ENCODE results near the gene ADGRG7.
"Not testable (repeated sequence)": the region's sequence is repeated elsewhere in the genome, so short reads cannot be mapped to it uniquely, and the experiment has no call there.

The ADGRG7 gene

GRCh38 chr3:100609305-100609704 lies at the start of gene ADGRG7:
Gene ADGRG7, plus strand, starts transcription at chr3:100609601. Its CDS starts 256 bp downstream, at chr3:100609857.
- no peak for TF ChIP-seq POLR2A (IDR thresholded peaks at IDR 0.05; ENCODE audit: low read length)
- no peak for TF ChIP-seq GATA1 (IDR thresholded peaks at IDR 0.05; ENCODE audit: low read depth, low read length)
- DNase-seq: no peak

GRCh38 chr3:100560426-100560825 lies 49.0 kb upstream of the ADGRG7 start:
- TF ChIP-seq GATA1 (IDR thresholded peaks at IDR 0.05; ENCODE audit: low read depth, low read length) (no peak), POLR2A (IDR thresholded peaks at IDR 0.05; ENCODE audit: low read length) (no peak)
- no peak for DNase-seq

GRCh38 chr3:100561459-100562158 lies 47.8 kb upstream of the ADGRG7 start:
- DNase-seq: no peak
- TF ChIP-seq GATA1 (IDR thresholded peaks at IDR 0.05; ENCODE audit: low read depth, low read length) (no peak), POLR2A (IDR thresholded peaks at IDR 0.05; ENCODE audit: low read length) (no peak)

GRCh38 chr3:100562224-100562857 lies 47.1 kb upstream of the ADGRG7 start:
- TF ChIP-seq GATA1 (IDR thresholded peaks at IDR 0.05; ENCODE audit: low read depth, low read length) (no peak), POLR2A (IDR thresholded peaks at IDR 0.05; ENCODE audit: low read length) (no peak)

GRCh38 chr3:100563228-100563627 lies 46.2 kb upstream of the ADGRG7 start:
- TF ChIP-seq POLR2A (IDR thresholded peaks at IDR 0.05; ENCODE audit: low read length) (no peak), GATA1 (IDR thresholded peaks at IDR 0.05; ENCODE audit: low read depth, low read length) (no peak)
- DNase-seq: no peak

More at GRCh38 chr3:100562224-100562857, 47.1 kb upstream of the ADGRG7 start:
- no peak for DNase-seq

GRCh38 chr3:100563652-100564211 lies 45.7 kb upstream of the ADGRG7 start:
- TF ChIP-seq GATA1 (IDR thresholded peaks at IDR 0.05; ENCODE audit: low read depth, low read length) (no peak), POLR2A (IDR thresholded peaks at IDR 0.05; ENCODE audit: low read length) (no peak)
- no peak for DNase-seq

- DNase-seq: no peak
- TF ChIP-seq POLR2A (IDR thresholded peaks at IDR 0.05; ENCODE audit: low read length) (no peak), GATA1 (IDR thresholded peaks at IDR 0.05; ENCODE audit: low read depth, low read length) (no peak)
Measured at GRCh38 chr3:100570811-100571210, 38.6 kb upstream of the ADGRG7 start.

- no peak for TF ChIP-seq GATA1 (IDR thresholded peaks at IDR 0.05; ENCODE audit: low read depth, low read length)
- TF ChIP-seq POLR2A (IDR thresholded peaks at IDR 0.05; ENCODE audit: low read length): no peak
- DNase-seq: no peak
Measured at GRCh38 chr3:100574536-100574935, 34.9 kb upstream of the ADGRG7 start.

GRCh38 chr3:100575704-100576103 lies 33.7 kb upstream of the ADGRG7 start:
- TF ChIP-seq POLR2A (IDR thresholded peaks at IDR 0.05; ENCODE audit: low read length) (no peak), GATA1 (IDR thresholded peaks at IDR 0.05; ENCODE audit: low read depth, low read length) (no peak)
- no peak for DNase-seq

- TF ChIP-seq POLR2A (IDR thresholded peaks at IDR 0.05; ENCODE audit: low read length) (no peak), GATA1 (IDR thresholded peaks at IDR 0.05; ENCODE audit: low read depth, low read length) (no peak)
- no peak for DNase-seq
Measured at GRCh38 chr3:100577382-100578008, 31.9 kb upstream of the ADGRG7 start.

GRCh38 chr3:100578646-100579045 lies 30.8 kb upstream of the ADGRG7 start:
- TF ChIP-seq GATA1 (IDR thresholded peaks at IDR 0.05; ENCODE audit: low read depth, low read length) (no peak), POLR2A (IDR thresholded peaks at IDR 0.05; ENCODE audit: low read length) (no peak)
- DNase-seq: no peak

GRCh38 chr3:100580147-100580546 lies 29.3 kb upstream of the ADGRG7 start:
- TF ChIP-seq POLR2A (IDR thresholded peaks at IDR 0.05; ENCODE audit: low read length): no peak

GRCh38 chr3:100581650-100582049 lies 27.8 kb upstream of the ADGRG7 start:
- no peak for DNase-seq
- TF ChIP-seq GATA1 (IDR thresholded peaks at IDR 0.05; ENCODE audit: low read depth, low read length) (no peak), POLR2A (IDR thresholded peaks at IDR 0.05; ENCODE audit: low read length) (no peak)

More at GRCh38 chr3:100580147-100580546, 29.3 kb upstream of the ADGRG7 start:
- DNase-seq: no peak

- not testable (repeated sequence) for DNase-seq
Measured at GRCh38 chr3:100582157-100582556, 27.2 kb upstream of the ADGRG7 start.

Measured in erythroblast (primary cell).